ENCODE data around the gene RNF144B.
"Not testable (repeated sequence)": the region's sequence is repeated elsewhere in the genome, so short reads cannot be mapped to it uniquely, and the experiment has no call there.

Gene RNF144B

DNA sequence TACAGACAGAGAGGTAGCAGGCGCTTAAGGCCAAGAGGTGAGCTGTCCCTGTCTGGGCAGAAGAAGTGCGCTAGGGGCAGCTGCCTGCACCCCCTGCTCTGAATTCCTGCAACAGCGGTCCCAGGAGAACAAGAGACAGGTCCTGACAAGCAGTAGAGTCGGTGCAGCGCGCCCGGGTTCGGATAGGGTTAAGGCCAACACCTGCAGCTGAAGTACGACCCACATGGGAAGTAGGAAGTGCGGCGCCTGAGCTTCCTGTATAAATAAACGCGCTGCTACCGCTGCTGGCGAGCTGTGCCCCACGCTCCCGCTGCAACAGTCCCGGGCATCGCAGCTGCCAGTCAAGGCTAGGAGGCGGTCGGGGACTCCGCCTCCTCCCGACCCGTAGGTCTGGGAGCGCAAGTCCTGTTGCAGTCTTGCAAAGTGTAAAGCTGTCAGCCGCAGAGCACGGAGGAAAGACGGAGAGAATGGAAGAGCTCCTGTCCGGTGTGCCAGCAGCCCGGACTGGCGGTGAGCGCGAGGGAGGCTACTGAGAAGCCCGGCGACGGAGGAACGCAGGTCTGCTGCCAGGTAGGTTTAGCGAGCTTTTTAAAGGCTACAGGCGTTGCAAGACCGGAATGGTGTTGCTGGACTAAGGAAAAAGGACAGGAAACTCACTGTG, at the start of gene RNF144B:
RNF144B (plus strand) TSS at position 290 of the 661 bp plus-strand sequence. CDS start 12,185 bp downstream, outside the sequence.
- DNase-seq, result peak; percentile 55 to 57

- no peak for DNase-seq
Measured at GRCh38 chr6:18339599-18339998, 47.6 kb upstream of the RNF144B start.

- DNase-seq, result no peak
Measured at GRCh38 chr6:18340781-18341551, 46.2 kb upstream of the RNF144B start.

- DNase-seq, result no peak
Measured at GRCh38 chr6:18342223-18342622, 44.9 kb upstream of the RNF144B start.

DNA sequence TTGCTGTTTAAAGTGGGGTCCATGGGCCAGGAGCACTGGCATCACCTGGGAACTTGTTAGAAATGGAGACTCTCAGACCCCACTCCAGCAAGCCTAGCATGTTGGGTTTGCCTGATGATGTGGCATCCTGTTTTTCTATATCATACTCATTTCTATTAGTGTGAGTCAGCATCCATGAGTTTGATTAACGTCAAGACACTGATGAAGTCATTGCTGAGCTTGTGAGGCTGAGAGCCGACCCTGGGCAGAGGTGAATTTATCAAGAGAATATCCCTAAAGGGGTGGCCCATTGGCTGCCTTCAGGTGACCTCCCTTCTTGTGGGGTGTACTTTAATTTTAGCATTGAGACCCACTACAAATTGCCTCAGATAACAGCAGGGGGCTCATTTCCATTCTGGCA, 43.4 kb upstream of the RNF144B start:
- DNase-seq, result no peak

- DNase-seq, result no peak
Measured at GRCh38 chr6:18347021-18347577, 40.1 kb upstream of the RNF144B start.

DNA sequence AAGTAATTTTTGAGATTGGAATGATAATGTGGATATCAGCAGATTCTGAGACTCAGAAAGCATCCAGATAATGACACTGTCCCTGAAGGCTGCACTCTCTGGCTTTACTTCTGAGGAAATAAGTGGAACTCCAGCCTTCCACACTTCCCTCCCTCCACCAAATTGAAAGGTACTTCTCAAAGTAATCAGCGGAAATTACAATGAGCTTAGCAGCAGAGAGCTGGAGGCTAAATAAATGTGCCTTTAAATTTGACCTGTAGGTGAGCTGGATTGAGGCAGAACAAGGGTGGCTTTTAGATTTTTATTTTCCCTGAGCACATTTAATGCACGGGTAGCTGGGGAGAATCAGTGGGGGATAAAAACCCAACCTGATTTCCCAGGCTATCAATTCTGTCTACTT, 39.3 kb upstream of the RNF144B start:
- DNase-seq, result no peak

- no peak for DNase-seq
Measured at GRCh38 chr6:18349386-18349785, 37.8 kb upstream of the RNF144B start.

GRCh38 chr6:18350271-18350670, 36.9 kb upstream of the RNF144B start:
- DNase-seq, result no peak

GRCh38 chr6:18350712-18351111, 36.4 kb upstream of the RNF144B start:
- no peak for DNase-seq

- no peak for DNase-seq
Measured at GRCh38 chr6:18352001-18352400, 35.1 kb upstream of the RNF144B start.

DNA sequence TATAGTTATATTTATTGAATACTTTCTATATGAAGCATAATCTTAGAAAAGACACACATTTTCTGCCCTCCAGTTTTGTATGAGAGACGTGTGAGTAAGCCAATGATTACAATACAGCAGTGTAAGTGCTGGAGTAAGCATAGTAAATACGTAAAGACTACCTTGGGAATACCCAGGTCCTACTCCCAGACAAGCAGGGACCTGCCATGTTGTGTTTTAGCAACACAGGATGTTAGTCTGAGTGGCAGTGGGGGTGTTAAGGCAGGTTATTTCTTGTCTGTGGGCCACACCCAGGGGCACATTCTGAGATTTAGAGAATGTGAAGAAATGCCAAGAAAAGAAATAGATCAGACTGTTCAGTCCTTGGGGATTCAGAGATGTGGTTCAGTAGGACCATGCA, 34.3 kb upstream of the RNF144B start:
- DNase-seq, result no peak

DNA sequence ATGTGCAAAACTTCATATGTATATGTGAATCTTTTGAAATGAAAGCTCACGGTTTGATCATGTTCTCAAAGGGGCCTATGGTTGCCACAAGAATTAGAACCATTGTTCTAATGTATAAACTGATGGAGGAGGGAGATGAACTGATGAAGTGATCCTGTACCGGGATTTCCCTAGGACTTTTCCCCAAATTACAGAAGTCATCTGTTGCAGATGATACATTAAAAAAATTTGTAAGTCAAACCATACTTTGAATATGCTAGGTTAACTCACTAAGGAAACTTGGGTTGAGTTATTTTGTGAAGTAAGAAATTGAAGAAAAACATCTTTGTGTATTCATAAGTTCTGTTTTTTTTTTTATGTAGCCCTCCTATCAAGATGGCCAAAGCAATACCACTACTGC, 33.9 kb upstream of the RNF144B start:
- no peak for DNase-seq

DNA sequence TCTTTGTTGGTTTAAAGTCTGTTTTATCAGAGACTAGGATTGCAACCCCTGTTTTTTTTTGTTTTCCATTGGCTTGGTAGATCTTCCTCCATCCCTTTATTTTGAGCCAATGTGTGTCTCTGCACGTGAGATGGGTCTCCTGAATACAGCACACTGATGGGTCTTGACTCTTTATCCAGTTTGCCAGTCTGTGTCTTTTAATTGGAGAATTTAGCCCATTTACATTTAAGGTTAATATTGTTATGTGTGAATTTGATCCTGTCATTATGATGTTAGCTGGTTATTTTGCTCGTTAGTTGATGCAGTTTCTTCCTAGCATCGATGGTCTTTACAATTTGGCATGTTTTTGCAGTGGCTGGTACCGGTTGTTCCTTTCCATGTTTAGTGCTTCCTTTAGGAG, 29.6 kb upstream of the RNF144B start:
- DNase-seq, result not testable (repeated sequence)

GRCh38 chr6:18359237-18359885, 27.8 kb upstream of the RNF144B start:
- DNase-seq, result no peak

DNA sequence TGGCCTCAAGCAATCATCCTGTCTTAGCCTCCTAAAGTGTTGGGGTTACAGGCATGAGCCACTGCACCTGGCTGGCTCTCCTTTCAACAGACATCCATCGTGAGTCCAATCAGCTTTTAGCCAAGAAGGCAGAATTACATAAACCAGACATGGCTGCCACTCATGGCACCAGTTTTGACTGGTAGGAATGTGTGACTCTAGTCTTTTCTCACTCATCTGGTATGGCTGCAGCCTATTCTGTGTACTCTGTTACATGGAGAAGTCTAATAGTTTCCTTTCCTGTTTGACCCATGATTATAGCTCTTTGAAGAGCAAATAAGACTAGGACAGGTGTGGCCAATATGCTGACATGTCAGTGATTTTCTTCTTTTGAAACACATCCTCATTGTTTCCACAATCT, 27.0 kb upstream of the RNF144B start:
- no peak for DNase-seq

DNA sequence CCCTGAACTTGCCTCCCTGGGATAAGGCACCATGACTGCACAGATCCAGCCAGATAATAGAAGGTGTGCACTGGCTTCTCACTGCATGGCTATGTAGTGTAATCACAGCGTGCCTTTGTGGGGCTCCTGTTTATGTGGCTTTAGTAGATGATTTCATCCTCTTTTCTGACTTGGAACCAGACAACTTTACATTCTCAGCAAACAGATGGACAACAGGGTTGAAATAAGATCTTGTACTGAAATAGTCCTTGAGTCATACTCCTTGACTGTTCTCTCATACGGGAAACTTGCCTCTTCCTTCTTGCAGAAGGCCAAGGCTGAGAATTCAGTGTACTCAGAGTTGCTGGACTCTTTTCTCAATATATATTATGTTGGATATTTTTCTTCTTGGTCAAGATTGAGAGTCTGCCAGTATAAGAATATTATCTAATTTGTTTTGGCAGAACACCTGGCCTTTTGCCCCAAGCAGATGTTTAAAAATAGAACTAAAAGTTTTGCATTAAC, 25.0 kb upstream of the RNF144B start:
- no peak for DNase-seq

DNA sequence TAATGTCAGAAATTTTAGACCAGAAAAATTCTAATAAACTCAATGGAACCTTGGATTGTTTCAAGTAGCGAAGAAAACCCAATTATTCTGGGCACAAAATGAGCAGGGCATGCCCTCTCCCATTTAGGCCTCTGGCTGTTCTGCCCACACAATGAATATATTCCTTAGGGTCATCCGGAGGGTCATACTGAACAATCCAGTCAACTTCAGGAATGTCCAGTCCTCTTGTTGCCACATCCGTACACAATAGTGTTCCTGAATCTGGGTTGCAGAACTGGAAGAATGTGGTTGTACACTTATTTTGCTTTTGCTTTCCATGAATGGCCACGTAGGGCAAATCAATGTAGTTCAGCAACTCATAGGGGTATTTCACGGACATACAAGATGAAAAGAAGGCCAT, 23.4 kb upstream of the RNF144B start:
- DNase-seq, result no peak

DNA sequence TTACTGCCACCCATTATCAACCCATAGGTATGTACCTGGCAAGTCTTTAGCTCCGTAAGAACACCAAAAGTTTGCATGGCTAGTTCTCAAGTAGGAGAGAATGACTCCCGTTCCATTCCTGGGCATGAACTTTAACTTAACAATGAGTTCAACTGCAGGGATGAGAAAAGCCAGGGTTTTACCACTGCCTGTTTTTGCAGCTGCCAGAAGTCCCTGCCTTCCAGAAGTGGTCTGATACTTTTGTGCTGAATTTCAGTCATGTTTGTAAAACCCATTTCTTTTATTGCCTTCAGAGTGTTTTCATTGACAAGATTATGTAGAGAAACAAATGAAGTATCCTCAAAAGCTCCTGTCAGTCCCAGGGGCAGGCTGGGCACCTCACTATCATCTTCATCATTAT, 22.6 kb upstream of the RNF144B start:
- DNase-seq, result not testable (repeated sequence)

GRCh38 chr6:18367371-18367770, 19.8 kb upstream of the RNF144B start:
- DNase-seq, result no peak

- DNase-seq, result no peak
Measured at GRCh38 chr6:18368277-18369105, 18.7 kb upstream of the RNF144B start.

DNA sequence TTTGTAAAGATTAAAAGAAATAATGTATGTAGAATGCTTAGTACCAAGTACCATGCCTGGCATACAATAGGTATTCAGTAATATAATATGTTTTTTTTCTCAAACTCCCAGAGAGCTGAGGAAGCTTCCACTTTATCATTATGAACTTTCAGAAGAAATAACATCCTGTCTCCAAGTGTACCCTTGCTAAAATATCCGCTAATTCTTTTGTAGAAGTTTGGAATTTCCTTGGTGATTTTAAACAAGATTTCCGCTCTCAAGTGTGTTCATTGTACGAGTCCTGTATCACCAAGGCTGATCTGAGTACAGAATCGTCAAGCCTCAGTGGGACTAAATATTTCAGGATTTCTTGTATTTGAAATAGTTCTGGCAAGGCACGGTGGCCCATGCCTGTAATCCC, 16.1 kb upstream of the RNF144B start:
- DNase-seq, result no peak

GRCh38 chr6:18371656-18372055, 15.5 kb upstream of the RNF144B start:
- no peak for DNase-seq
